GM06990 (cell line): ENCODE results near the gene TBXAS1.
A peak's percentile ranks its signal among the peaks of the same experiment; 100 is the strongest.

Source experiments
- DNase-seq: peaks from one replicate; pipeline ENCODE4 v3.0.0-alpha.2; 2011; ENCODE audit not compliant: insufficient read length; ENCODE audit errors: extremely low read depth
- H3K27me3 ChIP-seq: replicated peaks from 2 replicates; pipeline ENCODE4 v1.6.0; 2011; ENCODE audit warnings: low read length; ENCODE audit not compliant: control insufficient read depth, insufficient read depth
- H3K36me3 ChIP-seq: 2 replicates; pipeline ENCODE4 v1.5.1; 2011; ENCODE audit warnings: low read length; ENCODE audit not compliant: control insufficient read depth, insufficient read depth
- H3K4me3 ChIP-seq: replicated peaks from 2 replicates; pipeline ENCODE4 v1.5.1; 2011; ENCODE audit warnings: low read depth, mild to moderate bottlenecking, control low read depth, low read length
- CTCF ChIP-seq: IDR thresholded peaks from 2 replicates; pipeline ENCODE4 v1.5.1; 2011; ENCODE audit warnings: low read length, control low read depth, mild to moderate bottlenecking, inconsistent platforms; ENCODE audit not compliant: insufficient read depth, poor library complexity, severe bottlenecking

The TBXAS1 gene

GRCh38 chr7:139829025-139829774 is at the start of gene TBXAS1:
Gene TBXAS1, plus strand, starts transcription at chr7:139829264. Its CDS starts 127 bp downstream, at chr7:139829391.
- Histone ChIP-seq H3K4me3 (peak within 1 kb of the TSS; percentile 44), H3K27me3 (no peaks in the 10 kb centered on the region), H3K36me3 (no peaks in the 10 kb centered on the region)
- peak; percentile 57 for DNase-seq
- TF ChIP-seq CTCF = no peak

- no peaks in the 10 kb centered on the region for H3K27me3 ChIP-seq
Measured at GRCh38 chr7:139782932-139783331, 46.1 kb upstream of the TBXAS1 start.

GRCh38 chr7:139783647-139784385 is 45.2 kb upstream of the TBXAS1 start:
- H3K36me3 ChIP-seq = no peaks in the 10 kb centered on the region; the same call in 1 of the 2 replicates
- no peak overlapping the region for H3K4me3 ChIP-seq
- TF ChIP-seq CTCF = no peak
- no peaks in the 10 kb centered on the region for H3K27me3 ChIP-seq
- no peak for DNase-seq

More at GRCh38 chr7:139782932-139783331, 46.1 kb upstream of the TBXAS1 start:
- TF ChIP-seq CTCF = no peak
- Histone ChIP-seq H3K4me3 (no peak overlapping the region), H3K36me3 (no peaks in the 10 kb centered on the region; the same call in 1 of the 2 replicates)
- no peak for DNase-seq

- Histone ChIP-seq H3K36me3 (no peaks in the 10 kb centered on the region; the same call in 1 of the 2 replicates), H3K4me3 (no peak overlapping the region), H3K27me3 (no peaks in the 10 kb centered on the region)
- DNase-seq = no peak
- no peak for TF ChIP-seq CTCF
Measured at GRCh38 chr7:139784648-139785047, 44.4 kb upstream of the TBXAS1 start.

- no peaks in the 10 kb centered on the region; the same call in 1 of the 2 replicates for H3K36me3 ChIP-seq
- no peak for DNase-seq
- no peak for TF ChIP-seq CTCF
Measured at GRCh38 chr7:139791316-139791715, 37.7 kb upstream of the TBXAS1 start.

More at GRCh38 chr7:139791316-139791715, 37.7 kb upstream of the TBXAS1 start:
- H3K27me3 ChIP-seq = no peaks in the 10 kb centered on the region
- no peak overlapping the region for H3K4me3 ChIP-seq
